Testis (tissue), 3 donors: Measurements from ENCODE around the gene PSME1. TPM values are rescaled to one million over a fixed set of nuclear protein-coding genes. Genes with fewer than 3 reads are reported as not detected.

Experiments used
- DNase-seq: peaks from one replicate; pipeline ENCODE4 v3.0.0-alpha.2; 2019
- H3K27ac ChIP-seq, 2 donors: fragments of 200-600 bp; sonication (generic); one replicate each; pipeline ENCODE4 v1.5.1; 2019
- H3K27me3 ChIP-seq: fragments of 200-600 bp; sonication (generic); one replicate; pipeline ENCODE4 v1.5.1; 2019
- H3K36me3 ChIP-seq: fragments of 200-600 bp; sonication (generic); one replicate; pipeline ENCODE4 v1.5.1; 2017; ENCODE audit warnings: low read depth; ENCODE audit errors: missing control alignments
- H3K4me1 ChIP-seq: fragments of 200-600 bp; sonication (generic); one replicate; pipeline ENCODE4 v1.5.1; 2019
- H3K4me3 ChIP-seq, 2 donors: fragments of 200-600 bp; sonication (generic); one replicate each; pipeline ENCODE4 v1.5.1; 2017 to 2019
- H3K9me3 ChIP-seq: fragments of 200-600 bp; sonication (generic); one replicate; pipeline ENCODE4 v1.5.1; 2017
- CTCF ChIP-seq, 3 experiments: fragments of 450-650 bp in 2 of 3; fragments of 200-600 bp in 1 of 3; sonication (generic) in 1 of 3; IDR thresholded peaks; one replicate each; pipeline ENCODE4 v1.5.1; 2016 to 2019; ENCODE audit warnings: antibody characterized with exemption in 3 of 3, mild to moderate bottlenecking in 2 of 3, moderate library complexity in 1 of 3
- POLR2A ChIP-seq: fragments of 450-650 bp; IDR thresholded peaks from one replicate; pipeline ENCODE4 v1.6.1; 2017; ENCODE audit warnings: antibody characterized with exemption, mild to moderate bottlenecking, moderate library complexity
- WGBS, 2 donors: methylation state at CpG; one replicate each; pipeline ENCODE4 v1.1.5; 2018; 5-methylcytosine and 5-hydroxymethylcytosine counted together
- intact Hi-C: fragments of 100-400 bp; cut with DNase I; formaldehyde crosslinking; loops from one replicate; pipeline ENCODE4 v1.15.1; 2023; ENCODE audit warnings: low total_unique reads
- polyA plus RNA-seq: library from polyadenylated mRNA; stranded (reverse); fragments of 350-450 nt; fragmentation: Illumina TruSeq; extraction: RNeasy Lipid Tissue Mini Kit (QIAGEN cat#74804); gene quantifications from one replicate; pipeline ENCODE4 v1.2.3, GENCODE V29; 2014; ENCODE audit warnings: low read depth, low replicate concordance; ENCODE audit not compliant: insufficient read depth
- total RNA-seq, 2 donors: library from RNA; depleted of rRNA; stranded (reverse); fragments of >200 nt; gene quantifications; one replicate each; pipeline ENCODE4 v1.2.3, GENCODE V29; 2016

Gene PSME1
- total and polyA plus RNA-seq, 3 donors from 2014 or later, result 43.3 to 101 (median 63.9) TPM

- Histone ChIP-seq H3K36me3 (no peaks in the 10 kb centered on the region), H3K9me3 (no peaks in the 10 kb centered on the region), H3K4me1 (peaks cover 27% of the 10 kb centered on the region), H3K27me3 (no peaks in the 10 kb centered on the region), H3K4me3 (no peak overlapping the region), H3K27ac (no peak overlapping the region)
- 90 to 91% methylated on average over 1 of the region's 1 CpG for WGBS, 2 donors
- TF ChIP-seq CTCF (IDR thresholded peaks at IDR 0.05), result no peak
- no peak for TF ChIP-seq POLR2A
- no peak for DNase-seq
- intact Hi-C loops, result no loop called here
These were observed 8.5 kb downstream of the PSME1 start for GRCh38 chr14:24144451-24144850.

- intact Hi-C loops, result no loop called here
- H3K9me3 ChIP-seq, result no peaks in the 10 kb centered on the region
- H3K4me1 ChIP-seq, result peaks cover 21% of the 10 kb centered on the region
- H3K4me3 ChIP-seq, result no peak overlapping the region
- H3K36me3 ChIP-seq, result no peaks in the 10 kb centered on the region
- TF ChIP-seq CTCF (IDR thresholded peaks at IDR 0.05), result no peak
- no peak for TF ChIP-seq POLR2A
- no peak overlapping the region for H3K27ac ChIP-seq
- no peaks in the 10 kb centered on the region for H3K27me3 ChIP-seq
- no peak for DNase-seq
- WGBS, 2 donors, result 93 to 94% methylated on average over 2 of the region's 2 CpGs
These were observed 9.2 kb downstream of the PSME1 start for GRCh38 chr14:24145219-24145618.

GRCh38 chr14:24145690-24146452 is 9.9 kb downstream of the PSME1 start:
- Histone ChIP-seq H3K27me3 (no peaks in the 10 kb centered on the region), H3K4me3 (peak overlapping the region; percentile 91 to 95), H3K27ac (peak overlapping the region; percentile 89 to 91), H3K36me3 (no peaks in the 10 kb centered on the region), H3K4me1 (peaks cover 20% of the 10 kb centered on the region), H3K9me3 (no peaks in the 10 kb centered on the region)
- intact Hi-C loops, result no loop called here
- TF ChIP-seq POLR2A, result no peak
- no peak for TF ChIP-seq CTCF (IDR thresholded peaks at IDR 0.05)
- 10% methylated on average over 7 to 9 of the region's 9 CpGs for WGBS, 2 donors
- no peak for DNase-seq

GRCh38 chr14:24146453-24146977 is 10.5 kb downstream of the PSME1 start, which contains the start of gene PSME2:
PSME2 (minus strand) TSS chr14:24146610; CDS start chr14:24146581, 29 bp downstream.
- H3K4me1 ChIP-seq, result peaks cover 20% of the 10 kb centered on the region
- H3K9me3 ChIP-seq, result no peaks in the 10 kb centered on the region
- no peaks in the 10 kb centered on the region for H3K27me3 ChIP-seq
- DNase-seq, result peak; percentile 96
- TF ChIP-seq POLR2A (no peak), CTCF (IDR thresholded peaks at IDR 0.05) (no peak)
- 0% methylated on average over 19 to 25 of the region's 25 CpGs for WGBS, 2 donors
- H3K4me3 ChIP-seq, result peak within 1 kb of the TSS; percentile 91 to 95
- intact Hi-C loops, result no loop called here
- no peaks in the 10 kb centered on the region for H3K36me3 ChIP-seq
- peak within 1 kb of the TSS; percentile 89 to 91 for H3K27ac ChIP-seq
